GM12878 (cell line): ENCODE data around the gene FANCC. TPM values are rescaled to one million over a fixed set of nuclear protein-coding genes. Genes with fewer than 3 reads are reported as not detected.

Source experiments
- ATAC-seq: fragments of 200-7000 bp; cut with Tn5 transposase; 3 replicates; pipeline ENCODE4 v1.9.1; 2020; ENCODE audit warnings: mild to moderate bottlenecking, moderate library complexity
- BruUV-seq: library from RNA; stranded (reverse); fragments of 400-500 nt; replicated peaks from 2 replicates; lab custom pipeline; 2021; lab: Mats Ljungman, UMichigan
- CTCF ChIA-PET: fragments of 300-600 bp; sonication (Branson Sonifier 250); formaldehyde crosslinking; extraction: SDS; loops from one replicate; lab custom pipeline; 2021; ENCODE audit warnings: inconsistent platforms; lab: Yijun Ruan, JAX
- POLR2A ChIA-PET: fragments of 350-600 bp; formaldehyde crosslinking; extraction: SDS; loops from one replicate; lab custom pipeline; 2021; ENCODE audit warnings: inconsistent platforms; lab: Charles Lee
- RAD21 ChIA-PET: fragments of 300-600 bp; sonication (Branson Sonifier 250); formaldehyde crosslinking; loops from one replicate; lab custom pipeline; 2023; ENCODE audit warnings: antibody characterized with exemption; ENCODE audit not compliant: unreplicated experiment; lab: Charles Lee
- SMC1A ChIA-PET: fragments of 300-600 bp; sonication (Branson Sonifier 250); formaldehyde crosslinking; loops from one replicate; lab custom pipeline; 2023; ENCODE audit not compliant: unreplicated experiment, uncharacterized antibody; lab: Charles Lee
- DNase-seq: peaks from one replicate; pipeline ENCODE4 v3.0.0-alpha.2; 2011; ENCODE audit warnings: low read depth, low spot score
- FAIRE-seq: peaks from 3 replicates; lab custom pipeline; 2011; peaks lifted over from hg19 to GRCh38; lab: Jason Lieb, UNC
- H2AFZ ChIP-seq: 2 replicates; pipeline ENCODE4 v1.6.0; 2011; ENCODE audit warnings: low read depth, low read length, control low read depth; ENCODE audit not compliant: control insufficient read depth
- H3K27ac ChIP-seq: 2 replicates; pipeline ENCODE4 v1.5.1; 2011; ENCODE audit warnings: control low read depth; ENCODE audit not compliant: control insufficient read depth, insufficient read depth
- H3K27me3 ChIP-seq, 2 experiments: replicated peaks in 1 of 2; 2 replicates each; pipeline versions ENCODE4 v1.6.0 to v1.6.1; 2011; ENCODE audit warnings: low read length in 1 of 2; ENCODE audit not compliant: control insufficient read depth in 2 of 2, insufficient read depth in 2 of 2
- H3K36me3 ChIP-seq, 2 experiments: 2 replicates each; pipeline ENCODE4 v1.5.1; 2011; ENCODE audit warnings: low read length in 1 of 2; ENCODE audit not compliant: control insufficient read depth in 2 of 2, insufficient read depth in 2 of 2
- H3K4me1 ChIP-seq: 2 replicates; pipeline ENCODE4 v1.6.1; 2011; ENCODE audit warnings: mild to moderate bottlenecking, low read length, moderate library complexity, mixed read lengths; ENCODE audit not compliant: control insufficient read depth, insufficient read depth
- H3K4me2 ChIP-seq: 2 replicates; pipeline ENCODE4 v1.6.0; 2011; ENCODE audit warnings: control low read depth; ENCODE audit not compliant: control insufficient read depth, insufficient read depth
- H3K4me3 ChIP-seq: fragments of 200-600 bp; sonication (generic); 2 replicates; pipeline ENCODE4 v1.5.1; 2016
- H3K79me2 ChIP-seq: 2 replicates; pipeline ENCODE4 v1.6.0; 2011; ENCODE audit warnings: low read length; ENCODE audit not compliant: control insufficient read depth, insufficient read depth
- H3K9ac ChIP-seq: 2 replicates; pipeline ENCODE4 v1.8.0; 2011; ENCODE audit warnings: low read length, control low read depth, mixed read lengths; ENCODE audit not compliant: control insufficient read depth, insufficient read depth
- H3K9me3 ChIP-seq: replicated peaks from 3 replicates; pipeline ENCODE4 v1.5.1; 2011; ENCODE audit warnings: mild to moderate bottlenecking, low read length; ENCODE audit not compliant: control insufficient read depth, insufficient read depth
- H4K20me1 ChIP-seq: 2 replicates; pipeline ENCODE4 v1.6.0; 2011; ENCODE audit not compliant: control insufficient read depth, insufficient read depth
- CEBPZ ChIP-seq: fragments of 150-350 bp; IDR thresholded peaks from 2 replicates; pipeline ENCODE4 v1.6.1; 2016; ENCODE audit warnings: low read depth, low read length
- CREB1 ChIP-seq: IDR thresholded peaks from 2 replicates; pipeline ENCODE4 v1.6.1; 2012; ENCODE audit warnings: low read depth, mild to moderate bottlenecking, inconsistent platforms
- KDM1A ChIP-seq: fragments of 200-600 bp; sonication (generic); IDR thresholded peaks from 2 replicates; pipeline ENCODE4 v1.6.1; 2016; ENCODE audit warnings: borderline replicate concordance
- MAX ChIP-seq: IDR thresholded peaks from 2 replicates; pipeline ENCODE4 v1.6.1; 2012; ENCODE audit warnings: low read depth, low read length, improper control_type of control experiment
- MEF2B ChIP-seq: fragments of 450-650 bp; IDR thresholded peaks from 2 replicates; pipeline ENCODE4 v1.6.1; 2018; ENCODE audit warnings: mild to moderate bottlenecking, moderate library complexity; ENCODE audit not compliant: partially characterized antibody, poor library complexity, severe bottlenecking
- MTA3 ChIP-seq: IDR thresholded peaks from 2 replicates; pipeline ENCODE4 v1.6.1; 2012; ENCODE audit warnings: low read length, inconsistent platforms, borderline replicate concordance
- NRF1 ChIP-seq: conservative IDR thresholded peaks from 2 replicates; pipeline ENCODE4 v1.6.1; 2011; ENCODE audit warnings: mild to moderate bottlenecking, low read depth, low read length, improper control_type of control experiment
- SPI1 ChIP-seq: IDR thresholded peaks from 2 replicates; pipeline ENCODE4 v1.6.1; 2011; ENCODE audit warnings: low read depth, mild to moderate bottlenecking, low read length, moderate library complexity, borderline replicate concordance; ENCODE audit not compliant: insufficient read depth
- USF2 ChIP-seq: IDR thresholded peaks from 2 replicates; pipeline ENCODE4 v1.6.1; 2011; ENCODE audit warnings: low read depth, low read length, improper control_type of control experiment, borderline replicate concordance
- WGBS: methylation state at CpG from one replicate; pipeline ENCODE4 v1.1.6; 2016; ENCODE audit warnings: low lambda C conversion rate; ENCODE audit not compliant: insufficient replicate concordance, insufficient coverage; ENCODE audit errors: missing lambda C conversion rate; 5-methylcytosine and 5-hydroxymethylcytosine counted together
- in situ Hi-C: fragments of 300-500 bp; cut with MboI; formaldehyde crosslinking; loops from 9 replicates; pipeline ENCODE4 v1.14.3; 2018; ENCODE audit warnings: mixed read lengths
- intact Hi-C: fragments of 100-400 bp; cut with micrococcal nuclease; formaldehyde crosslinking; loops from one replicate; pipeline ENCODE4 v1.14.2; 2022; ENCODE audit not compliant: unreplicated experiment
- polyA plus RNA-seq, 11 experiments: library from polyadenylated mRNA; depleted of rRNA in 4 of 11; unstranded in 6 of 11; stranded (reverse) in 5 of 11; fragments of >200 nt; fragmentation: Nextera tagmentation in 4 of 11; fragmentation: Illumina TruSeq in 1 of 11; extraction: Ambion mirVana in 4 of 11; extraction: Trizol in 1 of 11; gene quantifications; 1 replicate in 1 of 11; 2 replicates in 10 of 11; pipeline versions ENCODE4 v1.2.1 to v1.2.3, GENCODE V29; 2011 to 2016; ENCODE audit warnings: inconsistent platforms in 2 of 11, missing spikeins in 2 of 11, low read depth in 1 of 11
- total RNA-seq, 4 experiments: library from RNA; depleted of rRNA in 3 of 4; stranded (reverse); fragments of >200 nt in 3 of 4; fragmentation: Illumina TruSeq in 1 of 4; extraction: Trizol in 1 of 4; gene quantifications; 2 replicates each; pipeline versions ENCODE4 v1.2.1 to v1.2.3, GENCODE V29; 2013 to 2021

Gene FANCC
- total and polyA plus RNA-seq, 10 of the 15 experiments (the other 5 are each of a cell fraction or from before 2014, with no cell fraction given) = 1.2 to 16.8 (median 10.5) TPM

- Histone ChIP-seq H3K4me2 (no peak overlapping the region), H3K36me3 (no peaks in the 10 kb centered on the region; a peak in 1 of 4 replicates)
- no TSS peak for BruUV-seq
- POLR2A ChIA-PET = no interaction called here
- no peak for FAIRE-seq
- TF ChIP-seq MTA3 = no peak
- TF ChIP-seq, all 136 proteins: peak for 0
- WGBS = 93% methylated on average over 2 of the region's 2 CpGs
- RAD21 ChIA-PET = no interaction called here
- SMC1A ChIA-PET = no interaction called here
- Histone ChIP-seq H3K27ac (no peak overlapping the region), H2AFZ (no peak overlapping the region), H4K20me1 (no peaks in the 10 kb centered on the region), H3K4me1 (no peaks in the 10 kb centered on the region), H3K9me3 (no peaks in the 10 kb centered on the region), H3K27me3 (no peaks in the 10 kb centered on the region), H3K79me2 (no peaks in the 10 kb centered on the region), H3K4me3 (no peak overlapping the region), H3K9ac (no peak overlapping the region)
- in situ Hi-C loops (no loop called here), intact Hi-C loops (no loop called here)
- CTCF ChIA-PET = interaction anchor here (1.1 to 1.5 kb wide), 3 partner anchors 9 to 459 kb away, joined by 3 to 5 read pairs (median 4); no protein-coding TSS in a partner anchor
- ATAC-seq (no peak), DNase-seq (no peak)
Measured at GRCh38 chr9:95140821-95141220, 176.7 kb downstream of the FANCC start.

- RAD21 ChIA-PET = no interaction called here
- Histone ChIP-seq H3K36me3 (no peaks in the 10 kb centered on the region; a peak in 1 of 4 replicates), H2AFZ (no peak overlapping the region), H4K20me1 (no peaks in the 10 kb centered on the region), H3K4me3 (no peak overlapping the region), H3K27me3 (no peaks in the 10 kb centered on the region), H3K9me3 (no peaks in the 10 kb centered on the region), H3K4me2 (no peak overlapping the region), H3K4me1 (no peaks in the 10 kb centered on the region), H3K27ac (no peak overlapping the region), H3K9ac (no peak overlapping the region), H3K79me2 (no peaks in the 10 kb centered on the region)
- no peak for ATAC-seq
- 59% methylated on average over 10 of the region's 10 CpGs for WGBS
- no TSS peak for BruUV-seq
- intact Hi-C loops (loop anchor here (10.0 kb wide), 1 partner anchor 584 kb away; the partner anchor contains the start of gene PCAT7), in situ Hi-C loops (no loop called here)
- no peak for FAIRE-seq
- POLR2A ChIA-PET = no interaction called here
- SMC1A ChIA-PET = interaction anchor here (0.9 kb wide), 1 partner anchor 11 kb away, joined by 3 read pairs; no protein-coding TSS in a partner anchor
- no peak for DNase-seq
- CTCF ChIA-PET = interaction anchor here (0.9 to 1.4 kb wide), 2 partner anchors 13 to 458 kb away, joined by 4 to 5 read pairs; no protein-coding TSS in a partner anchor
- no peak for TF ChIP-seq USF2
- TF ChIP-seq MAX = no peak
- no peak for TF ChIP-seq CEBPZ
- no peak for TF ChIP-seq MEF2B
- TF ChIP-seq KDM1A = no peak
- TF ChIP-seq SPI1 = no peak
- no peak for TF ChIP-seq NRF1
- no peak for TF ChIP-seq CREB1
Measured at GRCh38 chr9:95139126-95139525, 178.4 kb downstream of the FANCC start.
